ENCODE measurements around the gene CARTPT. TPM values are rescaled to one million over a fixed set of nuclear protein-coding genes. Genes with fewer than 3 reads are reported as not detected.

Gene CARTPT
- total and polyA plus RNA-seq, 2 of the 8 experiments (the other 6 are each of a cell fraction or from before 2014, with no cell fraction given) = not detected

DNA sequence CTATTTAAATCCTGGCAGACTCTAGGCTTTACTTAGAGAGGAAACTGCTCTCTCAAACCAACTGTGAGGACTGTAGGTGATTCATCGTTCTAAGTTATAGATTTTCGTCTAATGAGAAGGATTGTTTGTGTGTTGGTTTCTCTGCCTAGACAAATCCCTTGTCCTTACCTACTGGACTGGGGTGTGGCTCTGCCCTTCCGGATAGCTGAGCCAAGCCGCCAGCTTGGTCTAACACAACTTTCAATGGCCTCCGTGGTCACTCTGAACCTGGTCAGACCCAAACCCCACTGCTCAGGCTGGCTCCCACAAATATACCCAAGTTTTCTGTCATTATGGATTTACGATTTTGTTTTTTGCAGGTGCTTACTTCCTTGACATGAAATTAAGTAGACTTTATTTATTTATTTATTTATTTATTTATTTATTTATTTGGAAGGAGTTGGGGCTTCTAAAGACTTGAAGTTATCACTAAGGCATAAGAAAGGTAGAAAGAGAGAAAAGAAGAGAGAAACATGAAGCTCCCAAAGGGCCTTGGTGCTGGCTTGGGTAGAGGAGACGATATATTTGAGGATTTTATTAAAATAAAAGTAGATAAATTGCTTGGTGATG lies 19.0 kb downstream of the CARTPT start (continued):
- no peak for TF ChIP-seq CREB1 (IDR thresholded peaks at IDR 0.05)

Measured in H1 (cell line).